ENCODE results near the gene SDK1.
"Not testable (repeated sequence)": the region's sequence is repeated elsewhere in the genome, so short reads cannot be mapped to it uniquely, and the experiment has no call there.

SDK1 gene

GRCh38 chr7:4074407-4074806 lies 773.4 kb downstream of the SDK1 start:
- no peak for DNase-seq (ENCODE audit: low spot score)

DNA sequence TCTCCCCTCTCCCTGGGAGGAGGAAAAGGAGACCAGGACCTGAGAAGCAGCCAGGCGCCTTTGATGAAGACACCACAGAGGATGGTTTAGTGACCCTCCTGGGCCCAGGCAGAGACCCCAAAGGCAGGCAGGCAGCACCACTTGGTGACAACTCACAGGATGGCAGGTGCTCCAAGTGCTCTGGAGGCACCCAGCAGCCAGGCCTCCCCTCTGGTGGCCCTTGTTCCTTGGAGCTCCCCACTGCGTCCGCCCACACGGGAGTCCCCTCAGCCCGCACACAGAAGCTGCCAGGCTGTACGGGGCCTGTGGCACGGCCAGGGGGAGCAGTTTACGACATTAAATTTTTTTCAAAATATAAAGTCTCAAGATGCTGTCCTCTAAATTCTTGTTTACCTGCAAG lies 773.9 kb downstream of the SDK1 start:
- no peak for DNase-seq (ENCODE audit: low spot score)

GRCh38 chr7:4076701-4077294 lies 775.7 kb downstream of the SDK1 start:
- DNase-seq (ENCODE audit: low spot score): no peak

GRCh38 chr7:4077980-4078379 lies 776.9 kb downstream of the SDK1 start:
- DNase-seq (ENCODE audit: low spot score): no peak

DNA sequence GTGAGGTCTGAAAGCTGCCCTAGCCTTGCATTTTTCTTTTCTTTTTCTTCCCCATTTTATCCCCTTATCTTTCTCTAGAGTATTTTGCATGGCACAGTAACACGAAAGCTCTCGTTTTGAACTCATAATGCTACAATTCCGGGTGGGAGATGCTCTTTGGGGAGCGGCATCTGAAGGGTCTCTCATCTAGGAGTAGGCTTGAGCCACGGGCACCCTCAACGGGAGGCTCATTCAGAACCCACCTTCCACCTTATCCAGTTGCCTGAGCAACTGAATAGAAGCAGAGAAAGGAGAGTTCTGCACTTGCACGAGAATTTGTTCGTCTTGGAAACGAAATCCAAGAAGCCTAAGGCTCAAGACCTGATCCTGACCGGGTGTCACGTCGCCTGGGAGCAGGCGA lies 777.5 kb downstream of the SDK1 start:
- no peak for DNase-seq (ENCODE audit: low spot score)

DNA sequence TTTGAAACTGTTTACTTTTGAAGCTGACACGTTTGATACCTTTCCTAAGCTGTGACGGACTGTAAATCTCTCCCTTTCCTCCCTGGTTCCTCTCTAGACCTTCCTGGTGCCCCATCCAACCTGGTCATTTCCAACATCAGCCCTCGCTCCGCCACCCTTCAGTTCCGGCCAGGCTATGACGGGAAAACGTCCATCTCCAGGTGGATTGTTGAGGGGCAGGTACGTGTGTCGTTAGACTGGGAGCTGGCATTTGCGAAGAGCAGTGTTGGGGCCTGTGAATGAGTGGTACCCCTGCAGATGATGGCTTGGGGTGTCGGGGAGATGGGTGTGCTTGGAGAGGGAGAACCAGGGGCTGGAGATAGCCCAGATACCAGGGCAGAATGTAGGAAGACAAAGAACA lies 778.3 kb downstream of the SDK1 start:
- DNase-seq (ENCODE audit: low spot score): no peak

DNA sequence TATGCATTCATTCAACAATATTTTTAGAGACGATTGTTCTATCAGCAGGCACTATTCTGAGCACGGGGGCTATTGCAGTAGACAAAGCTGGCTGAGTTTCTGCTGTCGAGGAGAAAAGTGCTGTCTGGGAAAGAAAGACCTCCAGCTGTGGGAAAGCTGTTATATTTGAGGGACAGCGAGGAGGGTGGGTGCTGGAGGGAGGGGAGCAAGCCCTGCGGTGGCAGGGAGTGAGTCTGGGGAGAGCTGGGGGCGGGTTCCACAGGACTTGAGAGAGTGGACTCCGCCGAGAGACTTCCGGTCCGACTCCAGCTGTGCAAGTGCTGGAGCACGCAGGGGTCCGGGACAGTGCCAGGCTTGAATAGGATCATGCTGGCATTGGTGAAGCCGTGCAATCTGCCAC lies 778.9 kb downstream of the SDK1 start:
- no peak for DNase-seq (ENCODE audit: low spot score)

GRCh38 chr7:4080954-4081353 lies 779.9 kb downstream of the SDK1 start:
- no peak for DNase-seq (ENCODE audit: low spot score)

GRCh38 chr7:4083513-4083912 lies 782.5 kb downstream of the SDK1 start:
- no peak for DNase-seq (ENCODE audit: low spot score)

GRCh38 chr7:4084271-4084670 lies 783.2 kb downstream of the SDK1 start:
- DNase-seq (ENCODE audit: low spot score): no peak

GRCh38 chr7:4085937-4086691 lies 785.1 kb downstream of the SDK1 start:
- no peak for DNase-seq (ENCODE audit: low spot score)

DNA sequence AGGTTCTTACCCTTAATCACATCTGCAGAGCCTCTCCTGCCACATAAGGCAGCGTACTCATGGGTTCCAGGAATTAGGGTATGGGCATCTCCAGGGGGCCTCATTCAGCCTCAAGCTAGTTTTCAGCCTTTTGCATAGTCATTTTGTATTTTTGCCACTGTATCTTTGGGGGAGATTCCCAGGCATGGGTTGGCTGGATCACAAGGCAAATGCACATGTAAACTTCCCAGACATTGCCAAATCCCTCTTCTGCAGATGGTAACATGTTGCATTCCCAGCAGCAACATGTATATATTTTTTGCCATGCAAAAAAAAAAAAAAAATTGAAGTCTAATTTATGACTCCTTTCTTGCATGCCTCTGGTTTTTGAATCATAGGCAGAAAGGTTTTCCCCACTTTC lies 785.7 kb downstream of the SDK1 start:
- DNase-seq (ENCODE audit: low spot score): no peak

DNA sequence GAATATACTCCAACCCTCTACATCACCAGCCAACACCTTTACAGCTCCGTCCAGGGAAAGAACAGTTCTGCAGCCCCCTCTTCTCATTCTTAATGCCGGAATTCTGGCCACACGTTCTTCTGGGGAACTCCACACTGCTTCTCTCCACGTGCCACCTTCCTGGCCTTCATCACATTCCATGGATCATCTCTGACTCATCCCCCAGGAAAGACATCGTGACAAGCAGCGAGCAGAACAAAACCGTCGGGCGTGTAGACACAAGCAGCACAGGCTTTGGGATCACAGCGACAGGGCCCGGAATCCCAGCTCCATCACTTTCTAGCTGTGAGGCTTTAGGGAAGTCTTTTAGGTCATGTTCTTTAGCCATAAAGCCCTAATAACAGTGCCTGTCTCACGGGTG lies 790.7 kb downstream of the SDK1 start:
- DNase-seq (ENCODE audit: low spot score): no peak

GRCh38 chr7:4093035-4093434 lies 792.0 kb downstream of the SDK1 start:
- no peak for DNase-seq (ENCODE audit: low spot score)

DNA sequence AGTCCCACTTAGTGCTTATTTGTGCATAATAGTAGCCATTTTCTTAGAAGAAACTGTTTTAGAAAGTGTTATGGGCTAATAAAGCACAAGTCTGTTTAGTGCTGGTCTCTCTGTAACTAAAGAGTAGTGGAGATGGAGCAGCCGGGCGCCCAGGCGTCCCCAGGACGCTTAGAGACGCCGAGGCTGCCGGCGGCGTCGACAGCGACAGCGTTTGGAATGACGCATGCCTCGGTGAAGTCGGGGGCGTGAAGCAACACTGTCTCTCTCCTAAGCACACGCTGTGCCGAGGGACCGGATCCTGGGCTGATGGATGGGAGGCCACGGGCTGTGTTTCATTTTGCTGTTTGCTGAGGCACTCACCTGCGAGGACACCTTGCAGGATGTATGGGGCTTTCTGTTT lies 792.4 kb downstream of the SDK1 start:
- DNase-seq (ENCODE audit: low spot score): no peak

- not testable (repeated sequence) for DNase-seq (ENCODE audit: low spot score)
These were observed 793.1 kb downstream of the SDK1 start for GRCh38 chr7:4094158-4094557.

GRCh38 chr7:4097001-4097609 lies 796.1 kb downstream of the SDK1 start:
- no peak for DNase-seq (ENCODE audit: low spot score)

DNA sequence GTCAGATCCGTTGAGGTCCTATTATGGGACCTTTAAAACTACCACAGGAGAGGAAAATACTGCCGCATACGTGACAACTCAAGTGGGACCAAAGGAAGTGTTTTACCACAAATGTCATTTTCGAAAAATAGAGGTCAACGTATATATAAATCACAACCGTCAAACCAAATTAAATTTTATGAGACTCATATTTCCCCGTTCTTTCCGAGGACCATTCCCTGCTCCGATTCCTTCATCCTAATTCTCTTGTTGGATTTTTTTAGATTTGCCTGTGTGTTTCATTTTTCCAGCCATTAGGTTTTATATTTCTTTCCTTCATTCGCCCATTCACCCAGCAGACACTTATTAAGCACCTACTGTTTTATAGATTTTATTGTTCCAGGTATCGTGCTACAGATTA lies 797.1 kb downstream of the SDK1 start:
- DNase-seq (ENCODE audit: low spot score): no peak

GRCh38 chr7:4099651-4100050 lies 798.6 kb downstream of the SDK1 start:
- no peak for DNase-seq (ENCODE audit: low spot score)

DNA sequence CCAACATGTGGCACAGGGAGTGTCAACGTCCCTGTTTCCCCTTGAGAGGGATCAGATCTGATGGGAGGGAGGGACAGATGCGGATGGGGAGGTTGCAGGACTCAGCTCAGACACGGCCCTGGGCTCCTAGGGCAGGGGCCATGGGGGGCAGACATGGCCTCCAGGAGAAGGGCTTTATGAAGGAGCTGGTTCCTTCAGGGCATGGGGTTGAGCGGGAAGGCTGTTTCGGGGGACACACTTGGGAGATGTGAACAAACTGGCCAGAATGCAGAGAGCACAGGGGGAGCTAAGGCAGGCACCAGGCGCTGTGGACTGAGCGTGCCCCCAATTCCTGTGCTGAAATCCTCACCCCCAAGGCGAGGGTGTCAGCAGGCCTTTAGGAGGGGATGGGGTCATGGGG lies 799.1 kb downstream of the SDK1 start:
- DNase-seq (ENCODE audit: low spot score): no peak

DNA sequence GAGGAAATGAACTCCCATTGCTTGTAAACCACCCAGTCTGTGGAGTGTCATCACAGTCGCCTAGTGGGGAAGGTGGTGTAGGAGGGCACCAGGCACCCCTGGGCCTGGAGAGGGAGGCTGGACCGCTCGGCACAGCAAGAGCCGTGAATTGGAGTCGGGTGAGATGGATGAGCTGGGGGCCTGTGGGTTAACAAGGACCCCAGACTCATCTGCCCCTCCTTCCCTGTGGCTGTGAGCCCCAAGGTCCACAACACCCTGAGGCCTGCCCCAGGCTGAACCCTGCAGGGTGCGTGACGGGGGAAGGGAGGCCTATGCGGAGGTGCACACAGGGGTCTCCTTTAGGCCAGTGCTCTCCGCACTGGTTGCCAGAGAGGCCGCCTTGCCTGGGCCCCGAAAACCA lies 799.6 kb downstream of the SDK1 start:
- no peak for DNase-seq (ENCODE audit: low spot score)

DNA sequence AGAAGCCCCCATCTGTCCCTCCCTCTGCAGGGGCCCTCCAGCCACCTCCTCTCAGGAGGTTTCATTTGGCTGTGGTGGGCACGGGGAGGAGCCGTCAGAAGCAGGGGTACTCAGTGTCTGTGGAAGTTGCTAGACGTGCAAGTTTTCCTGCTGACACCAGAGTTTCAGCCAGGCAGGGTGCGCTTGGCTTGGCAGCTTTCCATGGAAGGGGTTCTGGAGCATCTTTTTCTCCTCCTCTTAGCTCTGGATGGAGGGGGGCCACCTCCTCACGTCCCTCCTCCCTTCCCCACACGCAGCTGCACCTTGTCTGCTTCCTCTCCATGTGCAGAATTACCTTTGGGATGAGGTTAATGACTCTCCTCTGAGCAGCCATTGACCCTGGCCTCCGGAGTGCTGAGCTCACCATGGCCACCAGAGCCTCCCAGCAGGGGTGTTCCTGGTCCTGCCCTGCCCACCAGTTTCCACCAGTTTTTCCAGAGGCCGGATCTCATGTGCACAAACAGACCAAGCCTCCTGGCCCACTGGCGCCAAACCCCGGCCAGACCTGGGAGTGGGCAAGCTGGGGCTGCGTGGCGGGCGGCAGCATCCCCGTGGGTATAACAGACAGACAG lies 801.3 kb downstream of the SDK1 start:
- no peak for DNase-seq (ENCODE audit: low spot score)
